ENCODE data around the gene IKZF1. TPM values are rescaled to one million over a fixed set of nuclear protein-coding genes. Genes with fewer than 3 reads are reported as not detected.
"Not testable (repeated sequence)": the region's sequence is repeated elsewhere in the genome, so short reads cannot be mapped to it uniquely, and the experiment has no call there.

Gene IKZF1
- total RNA-seq, 1 donor from 2014 or later = 15.2 TPM

DNA sequence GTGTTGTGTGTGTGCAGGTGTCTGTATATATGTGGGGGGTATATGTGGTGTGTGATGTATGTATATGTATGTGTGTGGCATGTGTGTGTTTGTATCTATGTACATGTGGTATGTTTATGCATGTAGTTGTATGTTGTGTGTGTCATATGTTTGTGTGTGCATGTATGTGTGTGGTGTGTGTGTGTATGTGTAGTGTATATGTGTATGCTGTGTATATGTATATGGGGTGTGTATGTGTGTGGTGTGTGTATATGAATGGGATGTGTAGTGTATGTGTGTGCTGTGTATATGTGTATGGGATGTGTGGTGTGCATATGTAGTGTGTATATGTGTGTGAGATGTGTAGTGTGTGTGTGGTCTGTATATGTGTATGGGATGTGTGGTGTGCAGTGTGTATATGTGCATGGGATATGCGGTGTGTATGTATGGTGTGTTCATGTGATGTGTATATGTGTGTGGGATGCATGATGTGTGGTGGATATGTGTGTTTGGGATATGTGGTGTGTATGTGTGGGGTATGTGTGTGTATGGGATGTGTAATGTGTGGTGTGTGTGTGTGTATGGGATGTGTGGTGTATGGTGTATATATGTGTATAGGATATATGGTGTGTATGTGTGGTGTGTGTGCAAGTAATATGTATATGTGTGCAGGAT, 30.0 kb downstream of the IKZF1 start:
- no peak for DNase-seq (ENCODE audit: low spot score)

DNA sequence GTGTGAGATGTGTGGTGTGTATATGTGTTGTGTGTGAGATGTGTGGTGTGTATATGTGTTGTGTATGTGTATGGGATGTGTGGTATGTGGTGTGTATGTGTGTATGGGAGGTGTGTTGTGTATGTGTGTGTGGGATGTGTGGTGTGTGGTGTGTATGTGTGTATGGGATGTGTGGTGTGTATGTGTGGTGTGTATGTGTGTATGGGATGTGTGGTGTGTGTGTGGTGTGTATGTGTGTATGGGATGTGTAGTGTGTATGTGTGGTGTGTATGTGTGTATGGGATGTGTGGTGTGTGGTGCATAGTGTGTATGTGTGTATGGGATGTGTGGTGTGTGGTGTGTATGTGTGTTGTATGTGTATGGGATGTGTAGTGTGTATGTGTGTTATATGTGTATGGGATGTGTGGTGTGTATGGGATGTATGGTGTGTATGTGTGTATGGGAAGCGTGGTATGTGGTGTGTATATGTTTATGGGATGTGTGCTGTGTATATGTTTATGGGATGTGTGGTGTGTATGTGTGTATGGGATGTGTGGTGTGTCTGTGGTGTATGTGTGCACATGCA, 30.8 kb downstream of the IKZF1 start:
- no peak for DNase-seq (ENCODE audit: low spot score)

DNA sequence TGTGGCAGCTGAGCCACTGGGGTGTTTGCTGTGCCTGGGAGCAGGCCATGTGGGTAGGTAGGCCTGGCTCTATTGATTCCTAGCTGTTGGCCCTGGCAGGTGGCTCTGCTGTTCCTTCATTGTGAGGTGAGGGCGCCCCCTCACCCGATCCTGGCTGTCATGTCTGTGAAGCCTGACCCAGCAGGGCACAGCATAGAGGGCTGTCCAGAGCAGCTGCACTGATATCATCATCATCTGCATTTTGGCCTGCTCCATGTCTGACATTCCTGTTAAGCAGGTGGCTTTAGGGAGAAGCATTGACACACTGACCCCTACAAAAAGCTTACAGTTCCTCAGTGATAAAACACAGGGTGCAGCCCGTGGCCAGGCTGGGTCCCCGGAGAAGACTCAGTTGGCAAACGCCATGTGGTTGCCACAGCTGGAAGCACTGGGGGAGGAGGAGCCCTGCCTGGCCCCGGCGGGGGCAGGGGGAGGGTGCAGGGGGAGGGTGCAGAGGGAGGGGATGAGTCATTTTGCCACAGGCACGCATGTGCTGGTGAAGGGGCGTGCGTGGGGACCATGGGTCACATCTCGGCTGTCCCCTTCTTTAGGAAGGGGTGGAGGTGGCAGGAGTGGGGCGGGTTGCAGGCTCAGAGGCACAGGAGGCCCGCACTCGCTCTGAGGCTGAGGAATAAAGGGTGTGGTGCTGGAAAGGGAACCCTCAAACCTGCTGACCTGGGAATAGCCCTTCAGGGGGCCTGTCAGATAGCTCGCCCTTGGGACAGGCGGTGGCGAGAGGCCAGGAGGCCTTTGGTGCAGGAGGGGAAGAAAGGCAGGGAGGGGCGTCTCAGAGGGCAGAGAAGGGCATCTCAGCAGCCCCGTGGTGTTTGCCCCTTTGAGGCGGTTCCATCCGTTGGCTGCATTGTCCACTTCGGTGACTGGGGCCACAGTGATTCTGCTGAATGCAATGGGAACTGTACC, 31.6 kb downstream of the IKZF1 start:
- DNase-seq (ENCODE audit: low spot score) = no peak

DNA sequence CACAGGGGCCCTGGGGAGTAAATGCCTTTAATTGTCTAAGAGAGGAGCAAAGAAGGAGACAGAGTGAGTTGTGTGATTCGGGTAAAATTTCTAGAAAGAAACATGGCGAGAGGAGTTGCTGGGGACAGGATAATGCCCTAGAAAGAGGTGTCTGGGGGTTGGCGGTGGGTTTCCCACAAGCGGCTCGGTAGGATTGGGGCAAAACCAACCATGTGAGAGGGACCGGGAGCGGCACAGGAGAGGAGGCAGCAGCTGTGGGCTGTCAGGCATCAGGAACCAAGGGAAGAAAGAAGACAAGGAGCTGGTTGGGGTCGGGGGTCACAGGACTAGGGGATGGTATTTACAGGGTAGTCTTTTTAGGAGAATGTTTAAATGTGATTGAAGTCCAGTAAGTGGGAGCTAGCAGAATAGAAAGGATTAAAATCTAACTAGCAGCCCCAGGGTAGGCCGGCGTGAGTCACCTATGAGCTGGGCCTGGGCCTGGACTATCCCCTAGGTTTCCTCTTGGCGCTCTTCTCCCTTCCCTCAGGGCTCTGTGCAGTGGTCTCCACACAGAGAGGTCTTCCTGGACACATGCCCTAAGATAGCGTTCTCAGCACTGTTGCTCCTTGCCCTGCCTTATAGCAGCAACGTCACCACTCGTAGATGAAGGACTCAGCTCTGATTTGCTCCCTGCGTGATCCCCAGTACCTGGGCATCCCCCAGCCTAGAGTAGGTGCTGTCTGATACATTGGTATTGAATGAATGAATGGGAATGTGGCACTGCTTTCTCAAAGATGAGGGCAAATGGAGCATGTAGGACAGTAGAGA, 32.6 kb downstream of the IKZF1 start:
- no peak for DNase-seq (ENCODE audit: low spot score)

DNA sequence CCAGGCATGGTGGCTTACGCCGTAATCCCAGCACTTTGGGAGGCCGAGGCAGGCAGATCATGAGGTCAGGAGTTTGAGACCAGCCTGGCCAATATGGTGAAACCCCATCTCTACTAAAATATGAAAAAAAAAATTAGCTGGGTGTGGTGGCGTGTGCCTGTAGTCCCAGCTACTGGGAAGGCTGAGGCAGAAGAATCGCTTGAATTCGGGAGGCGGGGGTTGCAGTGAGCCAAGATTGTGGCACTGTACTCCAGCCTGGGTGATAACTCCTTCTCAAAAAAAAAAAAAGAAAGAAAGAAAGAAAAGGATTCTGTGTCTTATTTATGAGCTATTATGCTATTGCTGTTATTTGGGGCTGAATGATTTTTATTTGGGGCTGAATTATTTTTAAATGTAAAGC, 35.0 kb downstream of the IKZF1 start:
- not testable (repeated sequence) for DNase-seq (ENCODE audit: low spot score)

DNA sequence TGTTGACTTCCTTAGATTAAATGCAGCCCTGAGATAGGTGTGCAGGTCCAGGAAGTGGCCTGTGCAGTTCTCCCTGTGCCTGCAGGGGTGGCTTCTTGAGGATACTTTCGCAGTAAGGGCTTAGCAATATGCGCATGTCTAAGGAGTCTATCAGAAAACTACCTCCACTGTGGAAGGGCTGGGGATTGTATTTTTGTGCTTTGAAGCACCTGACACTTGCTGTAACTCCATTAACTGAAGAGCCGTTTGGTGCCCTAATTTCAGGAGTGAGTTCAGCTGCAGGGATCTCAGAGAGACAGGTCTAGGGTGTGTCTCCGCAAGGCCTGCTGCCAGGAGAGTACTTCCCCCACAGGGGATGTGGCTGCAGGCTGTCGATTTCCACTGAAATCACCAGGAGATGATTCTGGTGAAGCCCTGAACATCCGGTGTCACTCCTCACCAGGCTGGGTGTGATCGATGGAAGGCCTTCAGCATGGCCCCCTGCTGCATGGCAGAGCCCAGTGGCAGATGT, 35.5 kb downstream of the IKZF1 start:
- no peak for DNase-seq (ENCODE audit: low spot score)

DNA sequence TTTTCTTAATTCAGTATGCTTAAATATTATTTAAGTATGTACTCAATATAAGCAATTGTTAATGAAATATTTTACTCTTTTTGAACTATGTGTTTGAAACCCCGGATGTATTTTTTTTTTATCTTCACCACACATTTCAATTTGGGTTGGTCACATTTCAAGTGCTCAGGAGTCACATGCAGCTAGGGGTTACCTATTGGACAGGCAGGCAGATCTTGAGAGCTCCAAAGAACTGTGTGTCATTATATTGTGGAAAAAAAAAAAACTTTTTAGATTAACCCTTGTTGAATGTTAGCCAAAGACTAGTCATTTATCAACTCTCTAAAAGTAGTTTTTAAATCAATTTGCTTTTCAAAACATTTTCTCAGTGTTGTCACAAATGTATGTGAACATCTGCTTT, 37.2 kb downstream of the IKZF1 start:
- no peak for DNase-seq (ENCODE audit: low spot score)

DNA sequence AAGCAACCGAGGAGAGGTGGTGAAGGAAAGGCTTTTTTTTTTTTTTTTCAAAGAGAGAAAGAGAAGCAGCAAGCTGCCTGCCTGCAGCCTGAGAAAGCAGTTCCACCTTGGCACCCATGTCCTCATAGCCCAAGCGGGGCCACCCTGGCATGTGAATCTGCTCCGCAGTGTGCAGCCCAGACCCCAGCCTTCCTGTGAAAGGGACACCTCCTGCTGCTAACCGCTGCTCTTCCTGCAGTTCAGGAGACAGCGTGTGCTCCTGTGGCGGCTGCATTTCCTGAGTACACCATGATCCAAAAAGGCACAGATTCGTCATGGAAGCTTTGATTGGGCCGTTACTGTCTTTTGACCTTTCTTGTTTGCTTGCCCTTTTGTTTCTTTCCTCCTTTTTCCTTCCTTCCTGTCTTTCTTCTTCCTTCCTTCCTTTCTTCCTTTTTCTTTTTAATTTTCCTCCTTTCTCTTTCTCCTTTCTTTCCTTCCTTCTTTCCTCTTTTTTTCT, 38.1 kb downstream of the IKZF1 start:
- DNase-seq (ENCODE audit: low spot score) = no peak

DNA sequence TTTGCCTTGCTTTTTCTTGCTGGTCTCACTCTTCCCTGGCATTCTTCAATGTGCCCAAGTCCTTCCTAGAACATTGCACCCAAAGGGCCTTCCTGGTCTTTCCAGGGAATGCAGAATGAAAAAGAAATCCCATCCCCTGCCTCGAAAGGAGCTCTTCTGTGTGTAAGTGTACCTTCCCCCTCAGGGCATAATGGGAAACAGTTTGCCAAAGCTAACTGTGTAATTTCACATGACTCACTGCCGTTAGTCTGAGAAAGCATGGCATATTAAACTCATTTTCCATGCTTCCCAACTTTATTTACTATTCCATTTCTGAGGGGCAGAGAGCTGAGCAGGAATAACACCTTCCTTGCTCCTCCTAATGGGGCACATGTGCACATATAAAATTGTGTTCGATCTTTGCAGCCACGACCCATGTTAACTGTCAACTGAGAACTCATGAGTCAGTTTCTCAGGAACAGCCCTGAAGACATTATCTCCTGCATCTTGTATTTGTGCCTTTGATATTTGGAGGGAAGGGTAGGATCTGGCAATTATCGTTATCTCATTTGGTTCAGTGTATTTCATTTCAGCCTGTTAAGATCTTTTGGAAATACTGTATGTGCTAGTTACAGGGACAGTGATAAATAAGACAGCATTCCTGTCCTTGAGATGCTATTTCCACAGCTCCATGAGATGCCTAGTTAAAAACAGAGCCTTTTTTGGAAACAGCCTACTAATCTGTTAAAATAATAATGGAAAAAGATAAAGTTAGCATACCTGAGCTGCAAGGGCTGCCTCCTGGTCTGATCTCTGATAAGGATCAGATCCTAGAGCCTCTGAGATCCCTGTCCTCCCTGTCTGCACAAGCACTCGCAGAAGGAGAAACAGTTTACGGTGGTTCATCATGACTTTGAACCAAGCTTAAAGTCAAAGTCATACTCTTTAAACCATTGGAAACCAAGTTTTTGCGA, 42.3 kb downstream of the IKZF1 start:
- no peak for DNase-seq (ENCODE audit: low spot score)

DNA sequence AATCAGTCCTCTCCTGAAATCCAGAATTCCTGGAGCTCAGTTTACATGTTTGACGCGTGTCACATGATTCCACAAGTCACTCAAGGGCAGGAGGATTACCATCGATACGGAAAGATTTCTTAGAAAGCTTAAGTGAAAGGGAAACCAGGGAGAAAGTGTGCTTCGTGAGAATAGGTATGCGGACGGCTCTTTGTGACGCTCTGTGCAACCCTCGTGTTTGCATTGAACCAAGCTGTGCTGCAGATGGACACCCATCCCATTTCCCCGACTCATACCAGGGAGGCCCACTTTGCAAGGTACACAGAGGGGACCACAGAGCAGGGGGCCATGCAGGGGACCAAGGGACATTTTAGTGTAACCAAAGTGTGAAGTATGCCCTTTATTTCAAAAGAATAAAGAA, 43.2 kb downstream of the IKZF1 start:
- DNase-seq (ENCODE audit: low spot score) = no peak

DNA sequence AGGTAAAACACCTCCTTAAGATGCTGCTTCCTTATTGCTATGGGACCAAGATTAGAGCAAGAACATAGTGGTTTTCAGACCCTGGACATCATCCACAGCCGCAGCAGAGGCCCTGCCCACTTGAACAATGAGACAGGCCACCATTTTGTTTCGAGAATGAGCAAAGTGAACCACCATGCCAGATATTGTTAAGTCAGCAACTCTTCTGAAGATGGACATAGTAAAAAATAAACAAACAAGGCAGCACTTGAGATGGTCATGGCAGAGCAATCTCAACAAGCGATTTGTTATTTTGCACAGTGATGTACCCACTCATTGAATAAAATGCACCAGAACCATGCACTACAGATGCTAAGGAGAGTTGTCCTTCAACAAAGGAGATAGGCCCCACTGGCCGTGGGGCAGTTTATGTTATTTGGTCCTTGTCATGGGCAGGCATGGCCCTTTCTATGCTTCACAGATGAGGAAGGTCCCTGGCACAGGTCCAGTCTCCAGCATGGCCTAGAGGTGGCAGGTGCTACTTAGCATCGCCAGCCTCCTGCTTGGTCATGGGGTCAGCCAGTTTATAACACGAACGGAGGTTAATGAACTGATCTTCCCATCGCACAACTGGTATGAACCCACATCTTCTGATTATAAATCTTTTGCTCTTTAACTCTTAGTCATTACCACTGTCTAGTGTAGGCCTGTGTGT, 44.1 kb downstream of the IKZF1 start:
- DNase-seq (ENCODE audit: low spot score) = no peak

DNA sequence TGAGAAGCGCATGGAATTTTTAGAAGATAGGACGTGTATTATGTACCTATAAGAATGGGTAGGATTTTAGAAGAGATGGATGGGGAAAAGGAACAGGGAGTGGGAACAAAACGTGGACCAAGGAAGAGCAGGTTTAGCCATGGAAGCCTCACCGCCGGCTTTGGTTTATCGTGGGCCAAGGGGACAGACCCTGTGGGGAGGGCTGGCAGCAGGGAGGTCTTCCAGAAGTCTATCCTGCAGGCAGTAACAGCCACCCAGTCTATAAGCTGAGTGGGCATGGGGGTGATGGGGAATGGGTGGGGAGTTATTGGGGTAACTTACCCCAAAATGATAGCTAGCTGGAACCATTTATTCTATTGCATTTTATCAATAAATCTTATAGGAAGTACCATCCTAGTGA, 44.9 kb downstream of the IKZF1 start:
- no peak for DNase-seq (ENCODE audit: low spot score)

DNA sequence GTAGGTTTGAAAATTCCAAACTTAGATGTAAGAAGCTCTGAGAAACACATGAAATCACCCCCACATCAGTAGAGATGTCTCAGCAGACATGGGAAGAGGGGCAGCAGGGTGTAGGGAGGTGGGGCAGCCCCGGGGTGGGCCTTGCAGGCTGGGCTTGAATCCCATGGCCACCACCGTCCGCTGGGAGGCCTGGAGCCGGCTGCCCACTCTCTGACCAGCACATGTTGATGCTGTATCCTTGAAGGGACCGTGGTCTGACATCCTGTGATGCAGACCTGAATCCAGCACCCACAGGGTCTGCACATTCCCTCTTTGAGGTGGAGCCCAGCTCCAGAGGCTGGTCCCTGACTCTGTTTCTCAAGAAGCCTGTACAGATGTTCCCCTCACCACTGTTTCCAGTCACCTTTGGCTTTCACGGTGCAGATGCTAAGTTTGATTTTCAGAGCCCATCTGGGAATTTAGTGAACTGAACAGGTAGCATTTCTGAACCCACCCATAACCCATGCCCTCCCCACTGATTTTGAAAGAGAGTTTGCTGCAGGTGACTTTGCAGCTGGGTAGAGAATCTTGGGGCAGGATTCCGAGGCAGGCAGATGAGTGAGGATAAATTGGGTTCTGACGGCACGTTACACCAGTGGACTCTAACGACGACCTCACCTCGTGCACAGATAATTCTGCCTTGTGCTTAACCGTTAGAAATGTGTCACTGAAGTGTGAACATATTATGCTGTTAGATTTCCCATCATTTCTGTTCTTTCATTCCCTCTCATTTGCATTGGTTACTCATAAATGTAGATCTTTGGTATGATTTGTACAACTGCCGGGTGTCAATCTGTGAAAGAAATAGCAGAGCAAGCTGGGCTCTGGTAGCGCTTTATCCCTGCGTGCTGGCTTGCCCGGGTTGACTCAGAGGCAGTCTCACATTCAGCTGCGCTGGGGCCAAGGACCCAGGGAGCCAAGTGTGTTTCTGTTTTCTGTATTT, 45.7 kb downstream of the IKZF1 start:
- DNase-seq (ENCODE audit: low spot score) = no peak

DNA sequence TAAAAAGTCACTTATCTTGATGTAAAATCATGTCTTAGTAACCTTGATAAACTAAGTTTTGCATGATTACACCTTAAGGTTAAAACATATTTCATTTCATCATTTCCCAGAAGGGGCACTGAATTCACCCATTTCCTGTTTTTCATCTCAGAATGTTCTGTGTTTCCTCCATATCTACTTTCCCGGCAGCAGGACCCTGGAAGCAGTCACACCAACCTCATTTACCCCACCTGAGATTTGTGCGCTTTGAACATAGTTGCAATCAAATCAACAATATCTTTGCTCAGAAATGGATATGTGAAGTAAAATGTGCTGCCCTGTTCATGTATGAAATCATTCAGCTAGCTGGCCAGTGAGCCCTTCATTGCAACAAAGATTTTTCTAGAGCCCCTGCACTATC, 46.8 kb downstream of the IKZF1 start:
- DNase-seq (ENCODE audit: low spot score) = no peak

DNA sequence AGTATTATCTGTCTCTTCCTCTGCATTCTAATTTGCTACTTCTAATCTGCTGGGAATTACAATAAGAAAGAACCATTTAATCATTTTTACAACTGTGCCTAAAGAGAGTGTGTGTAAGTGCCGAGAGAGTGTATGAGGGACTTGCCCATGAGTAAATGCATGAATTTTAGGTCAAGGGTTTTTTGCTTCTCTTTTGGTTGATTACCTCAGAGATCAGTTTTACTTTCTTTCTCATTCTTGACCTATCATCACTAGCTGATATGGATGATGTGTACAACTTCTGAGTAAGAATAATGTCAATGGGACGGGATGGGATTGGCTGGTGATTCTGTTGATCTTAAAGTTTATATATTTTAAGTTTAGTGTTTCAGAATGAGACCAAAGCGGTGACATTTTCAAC, 47.8 kb downstream of the IKZF1 start:
- DNase-seq (ENCODE audit: low spot score) = no peak

DNA sequence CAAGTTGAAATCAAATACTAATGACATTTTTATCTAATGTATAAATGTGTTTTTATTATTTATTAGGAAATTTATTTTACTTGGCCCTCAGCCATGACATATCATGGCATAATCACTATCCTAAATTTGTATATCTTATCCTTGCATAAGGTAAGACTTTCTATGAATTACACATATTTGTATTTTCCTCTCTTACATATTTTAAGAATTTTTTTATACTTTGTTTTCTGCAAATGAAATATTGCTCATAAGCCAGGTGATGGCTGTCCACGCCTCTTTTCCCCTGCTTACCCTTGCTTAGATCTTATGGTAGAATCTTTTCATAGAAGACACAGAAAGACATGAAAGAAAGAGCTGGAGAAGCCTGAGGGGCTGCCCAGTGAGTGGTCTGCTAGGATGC, 48.2 kb downstream of the IKZF1 start:
- no peak for DNase-seq (ENCODE audit: low spot score)

DNA sequence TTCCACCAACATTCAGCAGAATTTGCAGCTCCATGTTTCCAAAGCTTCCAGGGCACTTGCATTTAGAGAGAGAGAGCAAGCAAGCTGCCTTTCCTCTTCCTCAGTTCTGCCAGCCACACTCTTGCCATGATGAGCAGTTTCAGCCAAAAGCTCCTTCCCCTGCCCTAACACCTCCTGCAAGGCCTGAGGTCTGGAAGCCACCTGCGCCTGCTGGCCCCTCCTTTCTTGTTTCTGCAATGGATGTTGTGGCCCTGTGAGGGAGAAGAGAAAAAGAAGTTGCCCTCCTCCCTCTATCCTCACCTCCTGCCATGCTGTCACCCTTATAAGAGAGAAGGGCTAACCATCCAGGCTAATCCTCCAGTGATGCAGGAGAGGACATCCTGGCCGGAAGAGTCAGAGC, 48.7 kb downstream of the IKZF1 start:
- no peak for DNase-seq (ENCODE audit: low spot score)

DNA sequence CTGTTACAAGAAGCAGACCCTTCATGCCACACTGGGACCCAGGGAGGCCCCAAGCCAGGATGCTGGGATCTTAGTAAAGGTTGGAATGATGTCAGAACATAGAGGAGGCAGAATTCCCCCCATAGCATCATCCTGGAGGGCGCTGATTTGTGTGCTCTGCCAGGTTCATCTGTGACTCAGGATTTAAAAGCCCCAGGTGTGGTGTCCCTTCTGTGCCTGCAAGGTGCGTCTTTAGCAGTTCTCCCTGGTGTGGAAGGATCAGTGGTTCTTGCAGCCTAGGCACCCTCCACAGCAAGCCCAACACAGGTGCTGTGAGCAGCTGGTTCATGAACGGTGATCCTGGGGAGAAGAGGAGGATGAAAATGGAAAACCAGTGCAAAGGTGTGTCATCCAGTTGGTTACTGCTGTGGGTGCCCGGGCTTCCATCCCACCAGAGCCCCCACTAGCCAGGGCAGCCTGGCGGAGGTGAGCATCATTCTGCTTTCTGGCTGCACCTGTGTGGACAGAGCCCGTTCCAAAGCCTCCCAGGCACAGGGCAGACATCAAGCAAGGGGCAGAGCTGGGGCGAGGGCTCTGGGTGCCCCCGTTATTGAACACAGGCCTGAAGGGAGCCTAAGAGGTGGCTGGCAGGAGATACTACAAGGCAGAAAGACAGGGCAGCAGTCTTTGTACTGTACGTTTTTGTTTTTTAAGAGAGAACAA, 49.5 kb downstream of the IKZF1 start:
- no peak for DNase-seq (ENCODE audit: low spot score)

All from ureter (tissue), 1 donor.